ENCODE data around the gene GTF2H2.
"Not testable (repeated sequence)": the region's sequence is repeated elsewhere in the genome, so short reads cannot be mapped to it uniquely, and the experiment has no call there.

Gene GTF2H2

GRCh38 chr5:71067262-71067928 lies at the start of gene GTF2H2:
Gene GTF2H2 (minus strand): TSS chr5:71067676. CDS start chr5:71062763, 4,913 bp downstream.
- not testable (repeated sequence) for DNase-seq

GRCh38 chr5:71109730-71110275 lies 42.3 kb upstream of the GTF2H2 start:
- DNase-seq, result not testable (repeated sequence)

DNA sequence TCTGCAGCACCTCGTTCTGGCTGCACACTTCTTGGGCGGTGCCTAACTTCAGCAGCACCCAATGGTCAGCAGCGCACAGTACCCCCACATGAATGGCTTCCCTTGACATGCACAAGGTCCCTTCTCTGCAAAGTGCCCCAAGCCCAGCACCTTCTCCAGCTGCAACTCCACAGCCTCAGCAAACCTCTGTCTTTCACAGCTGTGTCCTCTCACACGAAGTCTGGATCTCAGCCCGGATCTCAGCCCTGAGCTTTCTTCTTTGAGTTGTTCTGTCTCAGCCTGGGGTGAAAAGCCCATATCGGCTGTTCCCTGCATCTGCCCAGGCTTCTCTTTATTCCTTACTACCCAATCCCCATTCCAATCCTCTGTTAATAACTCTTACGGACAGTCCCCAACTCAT lies 32.5 kb upstream of the GTF2H2 start:
- DNase-seq, result not testable (repeated sequence)

DNA sequence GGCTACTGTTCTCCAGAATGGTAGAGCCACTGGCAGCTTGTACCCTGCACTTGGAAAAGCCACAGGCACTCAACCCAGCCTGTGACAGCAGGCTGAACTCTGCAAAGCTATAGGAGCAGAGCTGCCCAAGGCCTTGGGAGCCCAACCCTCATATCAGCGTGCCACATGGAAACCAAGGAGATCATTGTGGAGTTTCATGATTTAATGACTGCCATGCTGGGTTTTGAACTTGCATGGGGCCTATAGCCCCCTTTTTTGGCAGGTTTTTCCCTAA lies 30.4 kb upstream of the GTF2H2 start:
- DNase-seq, result not testable (repeated sequence)

DNA sequence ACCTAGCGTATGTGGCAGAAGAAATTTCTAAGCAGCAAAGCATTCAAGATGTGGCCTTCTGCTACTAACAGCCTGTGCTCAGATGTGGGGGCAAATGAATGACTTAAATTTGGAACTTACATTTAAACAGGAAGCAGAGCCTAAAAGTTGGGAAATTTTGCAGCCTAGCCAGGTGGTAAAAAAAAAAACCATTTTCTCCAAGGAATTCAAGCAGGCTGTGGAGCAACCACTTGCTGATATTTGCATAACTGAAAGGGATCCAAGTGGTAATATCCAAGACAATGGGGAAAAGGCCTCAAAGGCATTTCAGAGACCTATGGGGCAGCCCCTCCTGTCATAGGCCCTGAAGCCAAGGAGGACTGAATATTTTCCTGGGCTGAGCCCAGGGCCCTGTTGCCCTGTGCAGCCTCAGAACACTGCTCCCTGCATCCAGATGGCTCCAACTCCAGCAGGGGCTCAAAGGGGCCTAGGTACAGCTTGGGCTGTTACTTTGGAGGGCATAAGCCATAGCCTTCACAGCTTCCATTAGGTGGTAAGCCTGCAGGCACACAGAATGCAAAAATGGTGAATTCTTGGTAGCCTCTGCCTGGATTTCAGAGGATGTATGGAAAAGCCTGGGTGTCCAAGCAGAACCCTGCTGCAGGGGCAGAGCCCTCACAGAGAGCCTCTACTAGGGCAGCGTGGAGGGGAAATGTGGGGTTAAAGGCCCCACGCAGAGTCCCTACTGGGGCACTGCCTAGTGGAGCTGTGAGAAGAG lies 29.9 kb upstream of the GTF2H2 start:
- not testable (repeated sequence) for DNase-seq

DNA sequence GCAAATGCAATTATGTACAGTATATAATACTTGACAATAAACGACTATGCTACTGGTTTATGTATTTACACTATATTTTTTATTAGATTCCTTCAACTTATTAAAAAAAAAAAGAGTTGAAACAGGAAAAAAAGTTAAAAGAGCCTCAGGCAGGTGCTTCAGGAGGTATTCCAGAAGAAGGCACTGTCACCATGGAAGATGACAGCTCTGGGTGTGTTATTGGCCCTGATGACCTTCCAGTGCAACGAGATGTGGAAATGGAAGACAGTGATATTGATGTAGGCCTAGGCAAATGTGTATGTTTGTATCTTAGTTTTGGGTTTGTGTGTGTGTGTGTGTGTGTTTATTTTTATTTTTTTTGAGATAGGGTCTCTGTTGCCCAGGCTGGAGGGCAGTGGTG lies 22.3 kb upstream of the GTF2H2 start:
- not testable (repeated sequence) for DNase-seq

DNA sequence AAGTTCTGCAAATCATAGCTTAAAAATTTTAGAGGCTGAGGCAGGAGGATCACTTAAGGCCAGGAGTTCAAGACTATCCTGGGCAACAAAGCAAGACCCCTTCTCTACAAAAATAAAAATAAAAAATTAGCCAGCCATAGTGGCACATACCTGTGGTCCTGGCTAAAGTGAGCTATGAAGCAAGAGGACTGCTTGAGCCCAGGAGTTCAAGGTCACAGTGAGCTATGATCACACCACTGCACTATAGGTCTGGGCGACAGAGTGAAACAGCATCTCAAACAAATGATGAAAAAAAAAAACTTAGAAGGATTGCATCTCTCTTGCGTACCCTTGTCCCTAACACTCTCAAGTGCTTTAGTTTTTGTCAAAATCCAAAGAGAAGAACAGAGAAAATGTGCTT lies 21.3 kb upstream of the GTF2H2 start:
- not testable (repeated sequence) for DNase-seq

DNA sequence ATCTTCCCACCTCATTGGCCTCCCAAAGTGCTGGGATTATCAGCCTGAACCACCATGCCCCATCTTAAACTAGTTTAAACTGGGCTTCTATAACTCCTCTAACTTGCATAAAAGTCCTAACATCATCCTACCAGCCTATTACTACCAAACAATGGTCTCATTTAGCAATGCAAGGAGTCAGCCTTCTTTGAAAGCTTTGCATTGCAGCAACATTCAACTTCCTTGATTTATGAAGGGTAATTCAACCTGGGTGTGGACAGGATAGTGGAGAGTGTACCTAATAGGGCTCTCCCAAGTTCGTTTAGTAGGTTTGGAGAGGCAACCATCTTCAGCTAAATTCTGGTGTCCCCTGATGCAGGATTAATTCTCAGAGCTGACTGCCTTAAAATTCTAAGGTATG lies 18.7 kb upstream of the GTF2H2 start:
- not testable (repeated sequence) for DNase-seq

- not testable (repeated sequence) for DNase-seq
These were observed 17.0 kb upstream of the GTF2H2 start for GRCh38 chr5:71084280-71085063.

DNA sequence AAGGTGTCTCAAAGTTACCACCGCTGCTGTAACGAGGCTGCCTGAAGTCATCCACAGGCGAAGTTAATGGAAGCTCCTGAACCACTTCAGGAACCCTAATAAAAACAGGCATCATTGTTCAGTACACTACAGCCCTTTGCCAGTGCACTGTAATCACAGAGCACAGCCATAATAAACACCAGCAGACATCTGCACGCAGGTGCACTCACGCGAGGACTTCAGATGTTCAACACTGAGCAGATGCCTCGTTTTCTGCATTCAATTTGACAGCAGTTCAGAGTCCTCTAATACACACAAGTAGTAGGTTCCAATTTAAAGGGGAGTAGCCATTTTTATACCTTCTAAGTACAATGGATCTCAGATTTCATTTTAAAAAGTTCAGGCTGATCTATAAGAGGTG lies 15.4 kb upstream of the GTF2H2 start:
- DNase-seq, result not testable (repeated sequence)

GRCh38 chr5:71082340-71082739 lies 14.9 kb upstream of the GTF2H2 start:
- DNase-seq, result not testable (repeated sequence)

GRCh38 chr5:71061322-71061721 lies 6.2 kb downstream of the GTF2H2 start:
- DNase-seq, result not testable (repeated sequence)

DNA sequence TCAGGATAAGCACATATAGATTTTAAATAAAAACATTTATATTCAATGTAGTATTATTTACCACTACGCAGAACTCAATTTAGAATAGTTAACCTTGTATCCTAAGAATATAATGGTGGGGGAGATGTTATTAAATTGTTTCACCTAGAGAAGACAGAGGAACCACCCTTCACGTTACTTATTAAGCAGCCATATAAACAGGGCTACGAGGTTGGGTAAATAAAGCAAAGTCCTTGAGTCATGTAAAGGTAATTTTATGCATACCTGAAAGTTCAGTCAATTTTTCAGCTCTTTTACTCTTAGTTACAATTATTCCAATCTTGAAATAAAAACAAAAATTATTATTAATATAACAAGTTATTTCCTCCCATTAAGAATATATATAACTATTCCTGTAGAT lies 8.1 kb downstream of the GTF2H2 start:
- not testable (repeated sequence) for DNase-seq

GRCh38 chr5:71044808-71045207 lies 22.7 kb downstream of the GTF2H2 start:
- DNase-seq, result not testable (repeated sequence)

DNA sequence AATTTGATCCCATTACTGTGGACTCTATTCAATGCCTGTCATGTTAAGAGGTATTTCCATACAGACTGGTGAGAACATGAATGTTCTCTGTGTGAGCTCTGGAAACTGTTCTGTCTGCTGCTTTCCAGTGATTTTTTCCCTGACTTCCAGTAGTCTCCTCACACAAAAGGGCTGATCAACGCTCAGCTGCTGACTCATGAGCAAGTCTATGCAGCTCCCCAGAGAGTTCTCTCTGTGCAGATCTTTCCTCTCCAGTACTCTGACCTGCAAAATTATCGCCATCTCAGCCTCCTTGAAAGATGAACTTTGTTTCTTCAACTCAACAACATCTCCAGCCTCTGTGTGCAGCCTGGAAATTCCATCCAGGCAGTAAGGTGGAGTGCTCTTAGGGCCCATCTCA lies 23.3 kb downstream of the GTF2H2 start:
- DNase-seq, result not testable (repeated sequence)

GRCh38 chr5:71031046-71031776 lies 36.3 kb downstream of the GTF2H2 start:
- DNase-seq, result not testable (repeated sequence)

DNA sequence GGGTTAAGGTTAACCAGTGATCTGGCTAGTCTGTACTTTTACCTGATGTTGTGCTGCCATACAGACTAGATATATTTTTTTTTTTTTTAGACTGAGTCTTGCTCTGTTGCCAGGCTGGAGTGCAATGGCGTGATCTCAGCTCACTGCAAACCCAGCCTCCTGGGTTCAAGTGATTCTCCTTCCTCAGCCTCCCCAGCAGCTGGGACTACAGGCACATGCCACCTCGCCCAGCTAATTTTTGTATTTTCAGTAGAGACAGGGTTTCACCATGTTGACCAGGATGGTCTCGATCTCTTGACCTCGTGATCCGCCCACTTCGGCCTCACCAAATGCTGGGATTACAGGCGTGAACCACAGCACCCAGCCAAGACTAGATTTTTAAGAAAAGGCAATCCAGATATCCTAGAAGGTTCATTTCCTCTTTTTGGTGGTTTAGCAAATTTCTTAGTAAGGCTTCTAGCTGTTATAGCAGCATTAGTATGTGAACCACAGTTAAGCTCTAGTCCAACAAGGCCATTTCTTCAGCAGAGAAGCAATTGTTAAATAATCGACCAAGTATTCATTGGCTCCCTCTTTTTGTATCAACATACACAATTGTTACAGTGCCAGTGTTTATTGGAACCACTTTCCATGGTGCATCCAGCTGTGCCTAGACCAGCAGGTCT lies 42.1 kb downstream of the GTF2H2 start, which contains the start of gene NAIP:
NAIP (minus strand) TSS at position 51 of the 665 bp plus-strand sequence. CDS start 12,424 bp downstream, outside the sequence.
- not testable (repeated sequence) for DNase-seq

GRCh38 chr5:71020643-71021042 lies 46.8 kb downstream of the GTF2H2 start:
- DNase-seq, result not testable (repeated sequence)

DNA sequence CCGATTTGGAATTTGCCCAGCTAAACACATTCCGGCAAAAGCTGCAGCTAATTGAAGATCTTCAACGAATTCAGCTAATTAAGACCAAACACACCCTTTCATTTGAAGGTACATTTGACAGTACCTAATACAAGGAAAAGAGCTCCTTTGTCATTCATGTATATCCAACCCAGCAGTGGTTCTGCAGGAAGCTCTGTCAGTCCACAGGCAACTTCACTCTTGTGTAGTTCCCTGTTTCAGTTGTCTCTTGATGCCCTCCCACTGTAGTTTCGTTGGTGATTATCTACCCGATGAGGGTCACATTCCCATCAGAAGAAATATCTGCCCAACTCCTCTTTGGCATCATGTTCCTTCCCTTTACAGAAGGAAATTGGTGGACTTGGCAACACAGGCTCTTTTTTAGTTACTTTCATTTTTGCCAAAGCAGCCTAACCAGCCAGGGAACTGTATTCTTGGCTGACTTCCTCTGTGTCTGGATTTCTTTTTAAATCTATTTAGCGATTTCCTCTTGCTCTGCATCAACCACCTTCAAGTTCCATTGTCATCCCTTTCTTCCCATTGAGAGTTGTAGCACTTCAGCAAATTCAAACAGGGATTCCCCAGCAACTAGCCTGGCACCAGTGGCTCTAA lies 49.0 kb downstream of the GTF2H2 start:
- DNase-seq, result not testable (repeated sequence)

DNA sequence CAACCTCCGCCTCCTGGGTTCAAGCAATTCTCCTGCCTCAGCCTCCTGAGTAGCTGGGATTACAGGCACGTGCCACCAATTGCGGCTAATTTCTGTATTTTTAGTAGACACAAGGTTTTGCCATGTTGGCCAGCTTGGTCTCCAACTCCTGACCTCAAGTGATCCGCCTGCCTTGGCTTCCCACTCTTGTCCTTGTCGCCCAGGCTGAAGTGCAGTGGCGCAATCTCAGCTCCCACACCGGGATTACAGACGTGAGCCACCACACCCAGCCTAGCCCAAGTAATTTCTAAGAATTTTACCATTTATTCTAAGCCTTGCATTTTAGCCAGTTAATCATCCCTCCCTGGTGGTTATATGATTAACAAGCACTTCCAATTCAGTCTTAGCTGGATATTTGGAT lies 53.3 kb downstream of the GTF2H2 start:
- no peak for DNase-seq

DNA sequence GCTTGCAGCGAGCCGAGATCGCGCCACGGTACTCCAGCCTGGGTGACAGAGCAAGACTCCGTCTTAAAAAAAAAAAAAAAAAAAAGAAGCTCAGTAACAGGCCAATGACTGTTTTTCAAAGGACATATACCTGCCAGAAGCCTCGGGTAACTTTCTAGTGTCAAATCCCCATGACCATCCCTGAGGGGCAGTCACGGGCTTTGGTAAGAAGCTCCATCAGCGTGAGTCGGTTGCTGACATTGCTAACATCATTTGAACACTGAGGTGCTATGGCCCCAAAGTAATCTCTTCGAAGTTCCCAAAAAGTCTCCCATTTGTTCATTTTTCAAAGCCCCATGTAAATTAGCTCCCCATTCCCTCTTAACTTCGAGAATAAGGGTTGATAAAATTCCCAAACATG lies 53.9 kb downstream of the GTF2H2 start:
- DNase-seq, result no peak
